ENCODE results near the gene PFKFB4.

GRCh38 chr3:48493203-48493501 is 63.5 kb downstream of the PFKFB4 start:
- TF ChIP-seq CTCF (conservative IDR thresholded peaks at IDR 0.05; ENCODE audit: low read depth, low read length): no peak
- no peak for TF ChIP-seq ELK1 (IDR thresholded peaks at IDR 0.05; ENCODE audit: borderline replicate concordance, low read depth, low read length)
- no peak for TF ChIP-seq SMC3 (IDR thresholded peaks at IDR 0.05; ENCODE audit: low read depth, low read length)
- TF ChIP-seq RCOR1 (IDR thresholded peaks at IDR 0.05; ENCODE audit: insufficient replicate concordance, low read length): no peak
- no peak for TF ChIP-seq MAZ (IDR thresholded peaks at IDR 0.05; ENCODE audit: borderline replicate concordance, low read depth, low read length)
- TF ChIP-seq POLR2A (IDR thresholded peaks at IDR 0.05; ENCODE audit: low read depth, low read length): no peak
- no peak for TF ChIP-seq USF2 (IDR thresholded peaks at IDR 0.05; ENCODE audit: low read depth, low read length)
- TF ChIP-seq BHLHE40 (IDR thresholded peaks at IDR 0.05; ENCODE audit: low read depth, low read length): no peak
- no peak for TF ChIP-seq FOS (IDR thresholded peaks at IDR 0.05; ENCODE audit: low read depth, low read length)
- TF ChIP-seq CEBPB (IDR thresholded peaks at IDR 0.05; ENCODE audit: low read depth, low read length): no peak
- no peak for TF ChIP-seq RAD21 (IDR thresholded peaks at IDR 0.05; ENCODE audit: low read length)
- TF ChIP-seq RFX5 (IDR thresholded peaks at IDR 0.05; ENCODE audit: low read depth, low read length): no peak
- TF ChIP-seq MAFK (IDR thresholded peaks at IDR 0.05; ENCODE audit: low read depth, low read length): no peak
- TF ChIP-seq NFE2L2 (IDR thresholded peaks at IDR 0.05; ENCODE audit: low read depth, low read length): no peak
